GM18505 (cell line): ENCODE measurements around the gene PTX4.

ENCODE experiments used
- ATAC-seq: cut with Tn5 transposase; IDR thresholded peaks from one replicate; pipeline ENCODE4 v1.9.1; 2021; ENCODE audit not compliant: unreplicated experiment
- POLR2A ChIP-seq: IDR thresholded peaks from 4 replicates; pipeline ENCODE4 v1.6.1; 2011; ENCODE audit warnings: borderline replicate concordance; ENCODE audit not compliant: insufficient read depth, insufficient read length; ENCODE audit errors: extremely low read depth

The PTX4 gene

GRCh38 chr16:1452530-1452929 is 36.2 kb downstream of the PTX4 start:
- ATAC-seq = no peak
- TF ChIP-seq POLR2A = no peak

- no peak for ATAC-seq
- TF ChIP-seq POLR2A = no peak
These were observed 36.9 kb downstream of the PTX4 start for GRCh38 chr16:1451702-1452392.

- ATAC-seq = no peak
These were observed 37.9 kb downstream of the PTX4 start for GRCh38 chr16:1450841-1451240.

GRCh38 chr16:1450218-1450617 is 38.5 kb downstream of the PTX4 start:
- TF ChIP-seq POLR2A = no peak

More at GRCh38 chr16:1450841-1451240, 37.9 kb downstream of the PTX4 start:
- no peak for TF ChIP-seq POLR2A

GRCh38 chr16:1449201-1449788 is 39.4 kb downstream of the PTX4 start:
- no peak for ATAC-seq
- TF ChIP-seq POLR2A = no peak

More at GRCh38 chr16:1450218-1450617, 38.5 kb downstream of the PTX4 start:
- ATAC-seq = no peak

- TF ChIP-seq POLR2A = no peak
- no peak for ATAC-seq
These were observed 40.1 kb downstream of the PTX4 start for GRCh38 chr16:1448536-1449116.

GRCh38 chr16:1447965-1448364 is 40.8 kb downstream of the PTX4 start:
- no peak for TF ChIP-seq POLR2A
- no peak for ATAC-seq

- no peak for TF ChIP-seq POLR2A
- ATAC-seq = no peak
These were observed 42.3 kb downstream of the PTX4 start for GRCh38 chr16:1446296-1447080.

GRCh38 chr16:1445518-1446203 is 43.1 kb downstream of the PTX4 start:
- TF ChIP-seq POLR2A = no peak
- no peak for ATAC-seq

GRCh38 chr16:1444730-1445517 is 43.8 kb downstream of the PTX4 start:
- no peak for TF ChIP-seq POLR2A
- no peak for ATAC-seq

GRCh38 chr16:1443980-1444729 is 44.6 kb downstream of the PTX4 start, which contains the start of gene CCDC154:
Gene CCDC154 (minus strand): TSS chr16:1444556. CDS start chr16:1444322, 234 bp downstream.
- ATAC-seq = no peak
- no peak for TF ChIP-seq POLR2A
